ENCODE data around the gene CCDC92B. TPM values are rescaled to one million over a fixed set of nuclear protein-coding genes. Genes with fewer than 3 reads are reported as not detected.

The CCDC92B gene
- total and polyA plus RNA-seq, 9 of the 15 experiments (the other 6 are each of a cell fraction or from before 2014, with no cell fraction given): not detected

- H3K36me3 ChIP-seq (ENCODE audit: control insufficient read depth, insufficient read depth, low read length): no peaks in the 10 kb centered on the region
- no peak overlapping the region for H3K9ac ChIP-seq (ENCODE audit: insufficient read depth in 1 of 2, low read depth in 2 of 2, low read length in 2 of 2)
- H3K79me2 ChIP-seq (ENCODE audit: control insufficient read depth, insufficient read depth, low read length): no peaks in the 10 kb centered on the region
- 50% methylated on average over 4 of the region's 4 CpGs for WGBS (ENCODE audit: insufficient coverage, low coverage, missing lambda C conversion rate)
- no peak for DNase-seq (ENCODE audit: extremely low read depth in 1 of 4, low spot score in 3 of 4)
- H3K4me2 ChIP-seq (ENCODE audit: insufficient read depth, low read length): no peak overlapping the region
- no peak for ATAC-seq
- POLR2A ChIA-PET: no interaction called here
- intact Hi-C loops (cut with micrococcal nuclease): no loop called here
- CTCF ChIA-PET (ENCODE audit: low intra/inter-chr PET ratio): no interaction called here
- peaks cover 0 to 4% of the 10 kb centered on the region in 2 experiments; a peak in 1 of 5 replicates for H3K27me3 ChIP-seq (ENCODE audit: control insufficient read depth in 2 of 2, insufficient read depth in 2 of 2, low read length in 2 of 2)
- no peak for FAIRE-seq
- peaks cover 0 to 16% of the 10 kb centered on the region in 2 experiments; a peak in 3 of 5 replicates for H3K4me1 ChIP-seq (replicated peaks in 1 of 2; ENCODE audit: control insufficient read depth in 2 of 2, insufficient read depth in 2 of 2, low read length in 2 of 2)
- H3K4me3 ChIP-seq: no peak overlapping the region
- in situ Hi-C loops (cut with MboI): no loop called here
- BruUV-seq (replicated peaks): no TSS peak
- no peak overlapping the region for H3K27ac ChIP-seq (ENCODE audit: extremely low read depth, low read depth, low read length)
- H3K9me1 ChIP-seq (ENCODE audit: control insufficient read depth, insufficient read depth, low read length): no peaks in the 10 kb centered on the region
- H2AFZ ChIP-seq (ENCODE audit: low read depth, low read length): no peak overlapping the region
- H3K9me3 ChIP-seq (replicated peaks; ENCODE audit: control insufficient read depth, insufficient read depth, low read depth, low read length): no peaks in the 10 kb centered on the region
- H4K20me1 ChIP-seq (replicated peaks; ENCODE audit: control insufficient read depth, insufficient read depth, low read length): no peaks in the 10 kb centered on the region; the same call in 1 of the 2 replicates
- no peak for TF ChIP-seq TFE3 (CRISPR knock-in tag; IDR thresholded peaks at IDR 0.05)
- no peak for TF ChIP-seq RNF219 (CRISPR knock-in tag; IDR thresholded peaks at IDR 0.05)
- no peak for TF ChIP-seq THRB (CRISPR knock-in tag; conservative IDR thresholded peaks at IDR 0.05)
- no peak for TF ChIP-seq MXD1 (CRISPR knock-in tag; IDR thresholded peaks at IDR 0.05; ENCODE audit: borderline replicate concordance, poor library complexity, severe bottlenecking)
- TF ChIP-seq CBX8 (IDR thresholded peaks at IDR 0.05; ENCODE audit: borderline replicate concordance, extremely low read depth, low read depth, low read length, poor library complexity, severe bottlenecking): no peak
- no peak for TF ChIP-seq ZNF324 (CRISPR knock-in tag; IDR thresholded peaks at IDR 0.05)
- no peak for TF ChIP-seq SETDB1 (IDR thresholded peaks at IDR 0.05; ENCODE audit: low read length)
- no peak for TF ChIP-seq ZBTB11 (CRISPR knock-in tag; IDR thresholded peaks at IDR 0.05)
- TF ChIP-seq HNRNPL (IDR thresholded peaks at IDR 0.05; ENCODE audit: low read depth, low read length): no peak
- no peak for TF ChIP-seq TEAD2 (tag; IDR thresholded peaks at IDR 0.05)
Observed at GRCh38 chr17:2783310-2784030, 34.0 kb upstream of the CCDC92B start.
